ENCODE measurements around the gene PCBD1. TPM values are rescaled to one million over a fixed set of nuclear protein-coding genes. Genes with fewer than 3 reads are reported as not detected.

The PCBD1 gene
- total and polyA plus RNA-seq, 2 experiments from 2014 or later = 33.3 to 78.5 TPM

- Mint-ChIP-seq H3K4me3 (no peak overlapping the region), H3K27me3 (ENCODE audit: insufficient read depth, low read depth, poor library complexity) (no peaks in the 10 kb centered on the region), H3K27ac (no peak overlapping the region), H3K9me3 (no peaks in the 10 kb centered on the region), H3K36me3 (ENCODE audit: low read depth) (peaks cover 28% of the 10 kb centered on the region), H3K4me1 (peaks cover 20% of the 10 kb centered on the region)
- 0 out of 2 replicates have a peak, but pooled peaks cover 3% of the 10 kb centered on the region for H3K36me3 ChIP-seq (ENCODE audit: insufficient read depth)
- H3K4me3 ChIP-seq = no peak overlapping the region
- no peak overlapping the region for H3K27ac ChIP-seq (ENCODE audit: low read depth)
- H2AFZ ChIP-seq = no peak overlapping the region
- H3K79me2 ChIP-seq (replicated peaks; ENCODE audit: insufficient read depth) = no peaks in the 10 kb centered on the region
- H3F3A ChIP-seq (replicated peaks; ENCODE audit: low read depth) = no peaks in the 10 kb centered on the region
- H4K20me1 ChIP-seq (replicated peaks; ENCODE audit: insufficient read depth) = no peaks in the 10 kb centered on the region
- DNase-seq (ENCODE audit: low spot score) (no peak), ATAC-seq (no peak)
- no peaks in the 10 kb centered on the region for H3K9me2 ChIP-seq (ENCODE audit: insufficient read depth)
- no peak overlapping the region for H3K4me2 ChIP-seq
- TF ChIP-seq CREB1 (CRISPR knock-in tag; IDR thresholded peaks at IDR 0.05; ENCODE audit: low read depth) (no peak), EZH2phosphoT487 (IDR thresholded peaks at IDR 0.05; ENCODE audit: unreplicated experiment) (no peak), ZNF462 (CRISPR knock-in tag; IDR thresholded peaks at IDR 0.05) (no peak), ZNF114 (CRISPR knock-in tag; IDR thresholded peaks at IDR 0.05) (no peak), CTCF (conservative IDR thresholded peaks at IDR 0.05; ENCODE audit: low read depth in 2 of 2) (no peak), JUNB (IDR thresholded peaks at IDR 0.05; ENCODE audit: unreplicated experiment) (no peak), REST (IDR thresholded peaks at IDR 0.05; ENCODE audit: unreplicated experiment) (no peak), EZH2 (IDR thresholded peaks at IDR 0.05; ENCODE audit: low read depth, unreplicated experiment) (no peak), ZNF331 (CRISPR knock-in tag; IDR thresholded peaks at IDR 0.05; ENCODE audit: low read depth) (no peak), STAT1 (IDR thresholded peaks at IDR 0.05; ENCODE audit: unreplicated experiment) (no peak), NANOG (IDR thresholded peaks at IDR 0.05; ENCODE audit: borderline replicate concordance) (no peak), POLR2AphosphoS5 (IDR thresholded peaks at IDR 0.05; ENCODE audit: low read depth) (no peak), ETS1 (IDR thresholded peaks at IDR 0.05) (no peak)
- H3K4me1 ChIP-seq (ENCODE audit: insufficient read depth) = peaks cover 14% of the 10 kb centered on the region
- H3K27me3 ChIP-seq (ENCODE audit: insufficient read depth) = no peaks in the 10 kb centered on the region
Measured at GRCh38 chr10:70884741-70885140, 3.6 kb downstream of the PCBD1 start.

Measured in GM23338 (cell line).